Large intestine (tissue), 3 donors: ENCODE data around the gene SCARF2. TPM values are rescaled to one million over a fixed set of nuclear protein-coding genes. Genes with fewer than 3 reads are reported as not detected.

Experiments
- DNase-seq, 2 donors: peaks; one replicate each; pipeline versions ENCODE4 v3.0.0 to v3.0.0-alpha.2; 2013
- H3K27ac ChIP-seq: one replicate; pipeline ENCODE4 v1.5.1; 2013; ENCODE audit warnings: low read length
- H3K27me3 ChIP-seq: 2 replicates; pipeline ENCODE4 v1.6.1; 2013; ENCODE audit warnings: low read length; ENCODE audit not compliant: control insufficient read depth, insufficient read depth
- H3K36me3 ChIP-seq: 2 replicates; pipeline ENCODE4 v1.6.1; 2013; ENCODE audit warnings: low read length; ENCODE audit not compliant: control insufficient read depth, insufficient read depth
- H3K4me1 ChIP-seq: one replicate; pipeline ENCODE4 v1.6.1; 2013; ENCODE audit warnings: low read length; ENCODE audit not compliant: control insufficient read depth, insufficient read depth
- H3K4me3 ChIP-seq: one replicate; pipeline ENCODE4 v1.5.1; 2013; ENCODE audit warnings: low read length
- H3K9me3 ChIP-seq: one replicate; pipeline ENCODE4 v1.6.1; 2013; ENCODE audit warnings: mild to moderate bottlenecking, low read depth, low read length, moderate library complexity; ENCODE audit not compliant: control insufficient read depth
- WGBS: methylation state at CpG from one replicate; pipeline ENCODE4 v1.1.5; 2013; ENCODE audit warnings: low lambda C conversion rate; ENCODE audit not compliant: insufficient coverage; 5-methylcytosine and 5-hydroxymethylcytosine counted together
- polyA plus RNA-seq: library from polyadenylated mRNA; unstranded; fragments of 120-200 nt; gene quantifications from one replicate; pipeline ENCODE4 v1.2.1, GENCODE V29; 2013

Gene SCARF2
- polyA plus RNA-seq, 1 donor: 5.3 TPM

GRCh38 chr22:20463324-20464095 lies 25.9 kb upstream of the SCARF2 start:
- H3K4me1 ChIP-seq: no peaks in the 10 kb centered on the region
- no peak overlapping the region for H3K27ac ChIP-seq
- no peaks in the 10 kb centered on the region for H3K27me3 ChIP-seq
- DNase-seq: no peak
- WGBS: no CpG with 5 or more reads among the region's 2 CpGs
- H3K4me3 ChIP-seq: no peak overlapping the region
- H3K36me3 ChIP-seq: peaks cover 39% of the 10 kb centered on the region
- no peaks in the 10 kb centered on the region for H3K9me3 ChIP-seq

DNA sequence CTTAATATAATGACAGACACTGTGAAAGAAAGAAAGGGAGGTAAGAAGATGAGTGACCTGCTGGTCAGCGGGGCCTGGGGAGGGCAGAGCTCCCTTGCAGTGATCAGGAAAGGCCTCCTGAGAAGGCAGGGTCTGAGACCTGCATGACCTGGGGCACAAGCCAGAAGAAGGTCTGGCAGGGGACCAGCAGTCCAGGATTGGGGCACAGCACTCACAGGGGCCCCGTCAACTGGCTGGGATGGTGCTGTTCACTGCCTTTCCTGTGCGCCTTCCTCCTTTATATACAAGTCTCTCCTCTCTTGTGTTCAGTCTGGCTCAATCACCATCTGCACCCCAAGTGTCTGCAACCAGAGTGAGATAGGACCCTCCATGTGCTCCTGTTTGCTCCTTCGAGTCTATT lies 22.2 kb upstream of the SCARF2 start:
- H3K9me3 ChIP-seq: no peaks in the 10 kb centered on the region
- H3K27me3 ChIP-seq: no peaks in the 10 kb centered on the region
- WGBS: no CpG with 5 or more reads among the region's 4 CpGs
- peaks cover 38% of the 10 kb centered on the region for H3K36me3 ChIP-seq
- DNase-seq: no peak
- H3K27ac ChIP-seq: no peak overlapping the region
- H3K4me1 ChIP-seq: no peaks in the 10 kb centered on the region
- no peak overlapping the region for H3K4me3 ChIP-seq

DNA sequence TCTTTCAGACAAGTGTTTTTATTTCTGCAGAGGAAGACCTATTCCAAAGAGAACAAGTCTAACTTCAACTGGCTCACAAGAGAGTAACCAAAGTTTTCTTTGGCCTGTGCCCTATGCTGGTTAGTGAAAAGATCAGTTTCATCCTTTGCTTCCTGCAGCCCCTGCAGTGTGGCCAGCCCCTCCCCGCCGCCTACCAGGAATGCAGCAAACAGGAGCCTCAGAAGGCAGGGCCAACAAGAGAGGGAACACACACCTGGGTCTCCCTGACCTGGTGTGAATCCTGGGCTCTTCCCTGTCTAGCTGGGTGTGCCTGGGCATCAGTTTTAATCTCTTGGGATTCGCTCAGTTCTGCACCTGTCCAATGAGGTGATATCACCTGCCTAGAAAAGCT lies 21.5 kb upstream of the SCARF2 start:
- no peaks in the 10 kb centered on the region for H3K4me1 ChIP-seq
- WGBS: no CpG with 5 or more reads among the region's 3 CpGs
- H3K9me3 ChIP-seq: no peaks in the 10 kb centered on the region
- peaks cover 31% of the 10 kb centered on the region for H3K36me3 ChIP-seq
- no peak overlapping the region for H3K27ac ChIP-seq
- H3K4me3 ChIP-seq: no peak overlapping the region
- no peaks in the 10 kb centered on the region for H3K27me3 ChIP-seq
- DNase-seq: no peak

DNA sequence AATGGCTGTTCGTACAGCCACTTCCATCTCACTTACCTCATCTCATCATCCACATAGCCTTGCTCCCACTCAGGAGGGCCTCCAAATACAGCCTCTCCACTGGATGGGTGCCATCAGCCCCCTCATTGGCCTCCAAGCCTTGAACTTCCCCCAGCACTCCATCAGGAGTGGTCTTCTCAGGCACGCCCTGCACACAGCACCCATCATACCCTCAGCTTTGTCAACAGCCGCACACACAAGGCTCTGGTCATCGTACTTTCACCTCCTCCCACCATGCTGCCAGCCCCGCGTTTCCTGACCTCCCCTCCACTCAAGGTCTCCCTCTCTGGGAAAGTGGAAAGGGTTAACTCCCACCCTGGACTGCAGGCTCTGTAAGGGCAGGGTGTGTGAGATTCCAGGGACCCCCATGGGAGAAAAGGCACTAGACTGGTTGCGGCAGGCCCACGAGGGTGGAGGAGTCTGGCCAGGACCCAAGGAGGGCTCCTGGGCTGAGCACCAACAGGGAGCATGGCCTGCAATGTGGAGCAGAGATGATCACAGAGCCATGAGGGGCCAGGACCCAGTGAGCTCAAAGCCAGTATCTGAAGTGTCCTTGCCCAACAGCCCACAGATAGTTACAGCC lies 21.0 kb upstream of the SCARF2 start:
- H3K4me3 ChIP-seq: no peak overlapping the region
- no peak for DNase-seq
- no peaks in the 10 kb centered on the region for H3K27me3 ChIP-seq
- no peaks in the 10 kb centered on the region for H3K4me1 ChIP-seq
- no CpG with 5 or more reads among the region's 8 CpGs for WGBS
- no peak overlapping the region for H3K27ac ChIP-seq
- H3K36me3 ChIP-seq: peaks cover 26% of the 10 kb centered on the region
- H3K9me3 ChIP-seq: no peaks in the 10 kb centered on the region

DNA sequence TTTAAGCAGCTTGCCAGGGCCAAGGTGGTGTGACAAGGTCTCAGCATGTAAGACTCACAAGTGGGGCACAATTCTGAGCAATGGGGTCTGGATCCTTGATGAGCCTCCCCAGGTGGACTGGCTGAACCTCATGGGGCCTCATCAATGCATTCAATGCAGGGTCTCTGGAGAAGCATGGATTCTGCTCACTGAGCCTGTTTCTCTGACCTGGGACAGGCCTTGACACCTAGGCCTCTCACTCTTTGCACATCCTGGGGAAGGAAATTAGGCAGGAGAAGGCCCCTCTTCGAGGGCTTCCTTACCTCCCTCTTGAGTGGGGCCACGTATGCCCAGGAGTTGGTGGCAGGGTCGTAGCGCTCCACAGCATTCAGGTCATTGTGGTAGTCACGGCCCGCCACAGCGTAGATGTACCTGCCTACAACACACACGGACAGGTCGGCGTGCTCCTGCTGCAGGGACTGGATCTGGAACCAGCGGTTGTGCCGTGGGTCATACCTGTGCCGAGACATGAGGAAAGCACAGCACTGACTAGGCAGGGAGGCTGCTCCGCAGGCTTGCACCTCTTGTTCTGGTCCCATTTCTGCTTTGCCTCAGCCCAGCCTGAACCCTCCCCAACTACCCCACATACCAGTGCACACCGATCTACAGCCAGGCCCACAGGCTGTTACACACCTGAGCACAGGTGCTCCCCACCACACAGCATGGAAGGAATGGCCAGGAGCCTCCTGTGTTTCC lies 20.0 kb upstream of the SCARF2 start:
- WGBS: no CpG with 5 or more reads among the region's 15 CpGs
- H3K4me3 ChIP-seq: no peak overlapping the region
- H3K27me3 ChIP-seq: no peaks in the 10 kb centered on the region
- peaks cover 22% of the 10 kb centered on the region for H3K36me3 ChIP-seq
- no peaks in the 10 kb centered on the region for H3K9me3 ChIP-seq
- no peaks in the 10 kb centered on the region for H3K4me1 ChIP-seq
- H3K27ac ChIP-seq: no peak overlapping the region
- no peak for DNase-seq

GRCh38 chr22:20456722-20457076 lies 19.1 kb upstream of the SCARF2 start:
- no peak for DNase-seq
- Histone ChIP-seq H3K9me3 (no peaks in the 10 kb centered on the region), H3K27ac (no peak overlapping the region), H3K36me3 (peaks cover 23% of the 10 kb centered on the region), H3K4me1 (no peaks in the 10 kb centered on the region), H3K27me3 (no peaks in the 10 kb centered on the region), H3K4me3 (no peak overlapping the region)
- WGBS: 100% methylated on average over 1 of the region's 3 CpGs

DNA sequence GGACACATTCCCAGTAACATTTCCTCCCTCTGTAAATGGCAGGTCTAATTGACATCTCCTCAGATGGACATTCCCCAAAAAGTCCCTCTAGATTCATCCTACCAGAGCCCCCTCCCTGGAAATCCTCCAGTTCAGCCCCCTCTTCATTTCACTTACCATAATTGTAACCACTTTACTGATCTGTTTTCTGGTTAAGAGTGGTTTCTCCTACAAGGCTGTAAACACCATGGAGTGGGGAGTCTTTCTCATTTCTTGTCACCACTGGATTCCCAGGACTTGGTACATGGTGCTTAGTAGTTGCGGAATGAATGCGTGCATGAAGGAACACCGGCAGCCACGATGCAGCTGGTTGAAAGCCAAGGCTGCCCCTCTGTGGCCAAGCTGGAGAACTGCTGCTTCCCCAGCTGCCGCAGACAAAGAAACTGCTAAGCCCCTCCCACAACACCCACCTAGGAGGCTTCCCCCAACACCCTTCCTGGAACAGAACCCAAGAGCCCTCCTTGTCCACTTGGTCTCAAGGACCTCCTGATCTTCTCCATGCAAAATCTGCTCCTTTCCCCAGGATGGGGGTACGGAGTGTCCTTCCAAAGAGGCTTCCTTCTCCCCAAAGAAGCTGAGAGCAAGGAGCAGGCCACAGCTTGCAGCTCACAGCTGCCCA lies 18.6 kb upstream of the SCARF2 start:
- H3K27ac ChIP-seq: no peak overlapping the region
- no peaks in the 10 kb centered on the region for H3K27me3 ChIP-seq
- no CpG with 5 or more reads among the region's 6 CpGs for WGBS
- H3K4me1 ChIP-seq: no peaks in the 10 kb centered on the region
- no peak overlapping the region for H3K4me3 ChIP-seq
- no peaks in the 10 kb centered on the region for H3K9me3 ChIP-seq
- H3K36me3 ChIP-seq: peaks cover 23% of the 10 kb centered on the region
- DNase-seq: peak; percentile 64 to 68

- H3K27ac ChIP-seq: no peak overlapping the region
- no peaks in the 10 kb centered on the region for H3K27me3 ChIP-seq
- no peaks in the 10 kb centered on the region for H3K9me3 ChIP-seq
- no peak overlapping the region for H3K4me3 ChIP-seq
- DNase-seq: no peak
- no peaks in the 10 kb centered on the region for H3K4me1 ChIP-seq
- WGBS: 79% methylated on average over 4 of the region's 8 CpGs
- peaks cover 25% of the 10 kb centered on the region for H3K36me3 ChIP-seq
Observed at GRCh38 chr22:20455709-20456063, 18.1 kb upstream of the SCARF2 start.

GRCh38 chr22:20453222-20453621 lies 15.6 kb upstream of the SCARF2 start:
- Histone ChIP-seq H3K4me1 (no peaks in the 10 kb centered on the region), H3K9me3 (no peaks in the 10 kb centered on the region), H3K36me3 (peaks cover 13% of the 10 kb centered on the region), H3K27me3 (no peaks in the 10 kb centered on the region), H3K4me3 (no peak overlapping the region), H3K27ac (no peak overlapping the region)
- WGBS: 100% methylated on average over 1 of the region's 3 CpGs
- DNase-seq: no peak

GRCh38 chr22:20451920-20452319 lies 14.3 kb upstream of the SCARF2 start:
- Histone ChIP-seq H3K36me3 (peaks cover 8% of the 10 kb centered on the region), H3K4me3 (no peak overlapping the region), H3K4me1 (no peaks in the 10 kb centered on the region), H3K9me3 (no peaks in the 10 kb centered on the region), H3K27me3 (no peaks in the 10 kb centered on the region), H3K27ac (no peak overlapping the region)
- no CpG with 5 or more reads among the region's 2 CpGs for WGBS
- no peak for DNase-seq
